ENCODE results near the gene SDCCAG8. TPM values are rescaled to one million over a fixed set of nuclear protein-coding genes. Genes with fewer than 3 reads are reported as not detected.

SDCCAG8 gene
- total and polyA plus RNA-seq, 2 experiments from 2014 or later = 28.0 to 66.7 TPM

GRCh38 chr1:243514927-243515326 lies 259.1 kb downstream of the SDCCAG8 start:
- H3K4me3 Mint-ChIP-seq = no peak overlapping the region
- H3K27ac ChIP-seq (ENCODE audit: low read depth) = no peak overlapping the region
- peaks cover 10% of the 10 kb centered on the region for H3K9me3 Mint-ChIP-seq
- H3K4me3 ChIP-seq = no peak overlapping the region
- peaks cover 16% of the 10 kb centered on the region for H3K4me1 Mint-ChIP-seq
- no peaks in the 10 kb centered on the region for H4K20me1 ChIP-seq (replicated peaks; ENCODE audit: insufficient read depth)
- peaks cover 2% of the 10 kb centered on the region for H3K27me3 Mint-ChIP-seq (ENCODE audit: insufficient read depth, low read depth, poor library complexity)
- no peak for TF ChIP-seq EZH2 (IDR thresholded peaks at IDR 0.05; ENCODE audit: low read depth, unreplicated experiment)
- no peak for TF ChIP-seq EZH2phosphoT487 (IDR thresholded peaks at IDR 0.05; ENCODE audit: unreplicated experiment)
- TF ChIP-seq ZNF462 (CRISPR knock-in tag; IDR thresholded peaks at IDR 0.05) = no peak
- no peak for TF ChIP-seq CREB1 (CRISPR knock-in tag; IDR thresholded peaks at IDR 0.05; ENCODE audit: low read depth)
- no peak for TF ChIP-seq STAT1 (IDR thresholded peaks at IDR 0.05; ENCODE audit: unreplicated experiment)
- TF ChIP-seq NANOG (IDR thresholded peaks at IDR 0.05; ENCODE audit: borderline replicate concordance) = no peak
- TF ChIP-seq JUNB (IDR thresholded peaks at IDR 0.05; ENCODE audit: unreplicated experiment) = no peak
- no peak for TF ChIP-seq ETS1 (IDR thresholded peaks at IDR 0.05)
- TF ChIP-seq REST (IDR thresholded peaks at IDR 0.05; ENCODE audit: unreplicated experiment) = no peak
- no peak for TF ChIP-seq POLR2AphosphoS5 (IDR thresholded peaks at IDR 0.05; ENCODE audit: low read depth)
- no peak for TF ChIP-seq ZNF331 (CRISPR knock-in tag; IDR thresholded peaks at IDR 0.05; ENCODE audit: low read depth)
- TF ChIP-seq ZNF114 (CRISPR knock-in tag; IDR thresholded peaks at IDR 0.05) = no peak
- no peaks in the 10 kb centered on the region for H3K36me3 ChIP-seq (ENCODE audit: insufficient read depth)
- no peaks in the 10 kb centered on the region for H3K79me2 ChIP-seq (replicated peaks; ENCODE audit: insufficient read depth)
- no peak overlapping the region for H2AFZ ChIP-seq
- H3K9me2 ChIP-seq (ENCODE audit: insufficient read depth) = no peaks in the 10 kb centered on the region
- no peak for DNase-seq (ENCODE audit: low spot score)
- H3K4me1 ChIP-seq (ENCODE audit: insufficient read depth) = peaks cover 4% of the 10 kb centered on the region; the same call in 1 of the 2 replicates
- H3K27me3 ChIP-seq (ENCODE audit: insufficient read depth) = no peaks in the 10 kb centered on the region
- peaks cover 23% of the 10 kb centered on the region for H3K36me3 Mint-ChIP-seq (ENCODE audit: low read depth)
- no peak overlapping the region for H3K27ac Mint-ChIP-seq
- no peaks in the 10 kb centered on the region for H3F3A ChIP-seq (replicated peaks; ENCODE audit: low read depth)
- H3K4me2 ChIP-seq = no peak overlapping the region
- ATAC-seq = no peak

All from GM23338 (cell line).